ENCODE results near the gene CPEB4.

The CPEB4 gene

GRCh38 chr5:173970878-173971650, 82.9 kb downstream of the CPEB4 start:
- POLR2A ChIA-PET: no interaction called here

GRCh38 chr5:173971681-173972345, 83.7 kb downstream of the CPEB4 start:
- POLR2A ChIA-PET: no interaction called here
- CTCF ChIA-PET: interaction anchor here (1.2 to 11.3 kb wide), 5 partner anchors 9 to 351 kb away, joined by 3 to 247 read pairs (median 29); partner anchors contain the start of gene BOD1
- TF ChIP-seq CTCF (IDR thresholded peaks at IDR 0.05; ENCODE audit: control extremely low read depth, extremely low read depth, low read depth, missing control alignments): no peak

More at GRCh38 chr5:173970878-173971650, 82.9 kb downstream of the CPEB4 start:
- CTCF ChIA-PET: interaction anchor here (0.7 to 11.3 kb wide), 6 partner anchors 9 to 350 kb away, joined by 3 to 247 read pairs (median 4); partner anchors contain the start of gene BOD1
- no peak for TF ChIP-seq CTCF (IDR thresholded peaks at IDR 0.05; ENCODE audit: control extremely low read depth, extremely low read depth, low read depth, missing control alignments)
- no peak for DNase-seq (ENCODE audit: extremely low spot score)

GRCh38 chr5:173972607-173972924, 84.4 kb downstream of the CPEB4 start:
- no peak for DNase-seq (ENCODE audit: extremely low spot score)
- CTCF ChIA-PET: interaction anchor here (0.9 to 11.3 kb wide), 34 partner anchors 9 to 390 kb away, joined by 3 to 247 read pairs (median 4); partner anchors contain the start of gene BOD1
- TF ChIP-seq CTCF (IDR thresholded peaks at IDR 0.05; ENCODE audit: control extremely low read depth, extremely low read depth, low read depth, missing control alignments): no peak
- POLR2A ChIA-PET: no interaction called here

More at GRCh38 chr5:173971681-173972345, 83.7 kb downstream of the CPEB4 start:
- DNase-seq (ENCODE audit: extremely low spot score): no peak

GRCh38 chr5:173972925-173973615, 84.9 kb downstream of the CPEB4 start:
- CTCF ChIA-PET: interaction anchor here (0.6 to 11.3 kb wide), 45 partner anchors 8 to 680 kb away, joined by 3 to 247 read pairs (median 4); partner anchors contain the start of genes BOD1 and CPEB4
- POLR2A ChIA-PET: no interaction called here
- peak; percentile 87 for DNase-seq (ENCODE audit: extremely low spot score)
- peak; percentile 72 for TF ChIP-seq CTCF (IDR thresholded peaks at IDR 0.05; ENCODE audit: control extremely low read depth, extremely low read depth, low read depth, missing control alignments)

GRCh38 chr5:173973616-173973969, 85.4 kb downstream of the CPEB4 start:
- no peak for TF ChIP-seq CTCF (IDR thresholded peaks at IDR 0.05; ENCODE audit: control extremely low read depth, extremely low read depth, low read depth, missing control alignments)
- DNase-seq (ENCODE audit: extremely low spot score): no peak
- ChIA-PET CTCF (interaction anchor here (0.6 to 11.3 kb wide), 45 partner anchors 8 to 681 kb away, joined by 3 to 247 read pairs (median 4); partner anchors contain the start of genes BOD1 and CPEB4), POLR2A (no interaction called here)

- CTCF ChIA-PET: interaction anchor here (0.8 to 11.3 kb wide), 12 partner anchors 12 to 643 kb away, joined by 3 to 247 read pairs (median 10); partner anchors contain the start of gene BOD1
- TF ChIP-seq CTCF (IDR thresholded peaks at IDR 0.05; ENCODE audit: control extremely low read depth, extremely low read depth, low read depth, missing control alignments): no peak
- no peak for DNase-seq (ENCODE audit: extremely low spot score)
Measured at GRCh38 chr5:173974688-173975239, 86.6 kb downstream of the CPEB4 start.

More at GRCh38 chr5:173974688-173975239, 86.6 kb downstream of the CPEB4 start:
- POLR2A ChIA-PET: interaction anchor here (1.4 kb wide), 1 partner anchor 359 kb away, joined by 4 read pairs; no protein-coding TSS in a partner anchor
